GM06990 (cell line): ENCODE results near the gene CMSS1.

ENCODE experiments used
- DNase-seq: peaks from one replicate; pipeline ENCODE4 v3.0.0-alpha.2; 2011; ENCODE audit not compliant: insufficient read length; ENCODE audit errors: extremely low read depth
- H3K27me3 ChIP-seq: replicated peaks from 2 replicates; pipeline ENCODE4 v1.6.0; 2011; ENCODE audit warnings: low read length; ENCODE audit not compliant: control insufficient read depth, insufficient read depth
- H3K36me3 ChIP-seq: 2 replicates; pipeline ENCODE4 v1.5.1; 2011; ENCODE audit warnings: low read length; ENCODE audit not compliant: control insufficient read depth, insufficient read depth
- H3K4me3 ChIP-seq: replicated peaks from 2 replicates; pipeline ENCODE4 v1.5.1; 2011; ENCODE audit warnings: low read depth, mild to moderate bottlenecking, control low read depth, low read length
- TF ChIP-seq, protein P1 (sequence below): IDR thresholded peaks from 2 replicates; pipeline ENCODE4 v1.5.1; 2011; ENCODE audit warnings: low read length, control low read depth, mild to moderate bottlenecking, inconsistent platforms; ENCODE audit not compliant: insufficient read depth, poor library complexity, severe bottlenecking

The CMSS1 gene

DNA sequence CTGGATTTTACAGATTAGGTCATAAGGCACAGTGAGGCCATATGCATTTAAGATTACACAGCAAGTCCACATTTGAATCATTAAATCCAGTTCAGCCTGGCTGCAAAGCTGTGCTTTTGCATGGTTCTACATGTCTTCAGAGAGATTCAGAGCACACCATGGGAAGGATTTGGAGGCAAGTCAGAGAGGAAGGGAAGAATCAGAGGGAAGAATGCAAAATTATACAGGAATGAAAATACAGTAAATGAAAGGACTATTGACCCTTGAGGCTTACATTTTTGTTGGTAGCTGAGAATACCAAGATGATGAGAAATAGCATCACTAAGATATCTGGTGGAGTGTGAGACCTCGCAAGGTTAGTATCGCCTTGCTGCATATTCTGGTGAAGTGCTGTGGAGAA, 282.8 kb downstream of the CMSS1 start:
- H3K36me3 ChIP-seq: no peaks in the 10 kb centered on the region
- H3K4me3 ChIP-seq: no peak overlapping the region
- no peak for DNase-seq
- TF ChIP-seq, protein P1, sequence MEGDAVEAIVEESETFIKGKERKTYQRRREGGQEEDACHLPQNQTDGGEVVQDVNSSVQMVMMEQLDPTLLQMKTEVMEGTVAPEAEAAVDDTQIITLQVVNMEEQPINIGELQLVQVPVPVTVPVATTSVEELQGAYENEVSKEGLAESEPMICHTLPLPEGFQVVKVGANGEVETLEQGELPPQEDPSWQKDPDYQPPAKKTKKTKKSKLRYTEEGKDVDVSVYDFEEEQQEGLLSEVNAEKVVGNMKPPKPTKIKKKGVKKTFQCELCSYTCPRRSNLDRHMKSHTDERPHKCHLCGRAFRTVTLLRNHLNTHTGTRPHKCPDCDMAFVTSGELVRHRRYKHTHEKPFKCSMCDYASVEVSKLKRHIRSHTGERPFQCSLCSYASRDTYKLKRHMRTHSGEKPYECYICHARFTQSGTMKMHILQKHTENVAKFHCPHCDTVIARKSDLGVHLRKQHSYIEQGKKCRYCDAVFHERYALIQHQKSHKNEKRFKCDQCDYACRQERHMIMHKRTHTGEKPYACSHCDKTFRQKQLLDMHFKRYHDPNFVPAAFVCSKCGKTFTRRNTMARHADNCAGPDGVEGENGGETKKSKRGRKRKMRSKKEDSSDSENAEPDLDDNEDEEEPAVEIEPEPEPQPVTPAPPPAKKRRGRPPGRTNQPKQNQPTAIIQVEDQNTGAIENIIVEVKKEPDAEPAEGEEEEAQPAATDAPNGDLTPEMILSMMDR: no peak
- H3K27me3 ChIP-seq: no peaks in the 10 kb centered on the region

DNA sequence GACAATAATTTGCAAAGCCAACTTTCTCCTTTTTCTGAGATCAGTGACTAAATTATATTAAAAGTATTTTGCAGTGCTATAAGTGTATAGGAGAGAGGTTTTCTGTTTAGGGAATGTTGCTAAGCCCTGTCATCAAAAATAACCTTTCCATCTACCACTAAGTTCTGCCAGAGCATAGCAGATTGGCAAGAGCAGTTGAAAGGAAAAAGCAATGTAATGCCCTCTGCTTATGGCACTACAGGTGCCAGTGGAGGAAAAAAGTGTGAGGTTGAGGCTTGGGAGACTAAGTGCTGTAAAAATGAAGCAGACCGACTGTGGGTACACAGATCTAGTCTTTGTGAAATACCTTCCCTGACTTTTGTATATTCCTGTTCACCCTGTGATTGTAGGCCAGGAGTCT, 285.1 kb downstream of the CMSS1 start:
- TF ChIP-seq, protein P1: no peak
- Histone ChIP-seq H3K27me3 (no peaks in the 10 kb centered on the region), H3K4me3 (no peak overlapping the region), H3K36me3 (no peaks in the 10 kb centered on the region)
- no peak for DNase-seq

DNA sequence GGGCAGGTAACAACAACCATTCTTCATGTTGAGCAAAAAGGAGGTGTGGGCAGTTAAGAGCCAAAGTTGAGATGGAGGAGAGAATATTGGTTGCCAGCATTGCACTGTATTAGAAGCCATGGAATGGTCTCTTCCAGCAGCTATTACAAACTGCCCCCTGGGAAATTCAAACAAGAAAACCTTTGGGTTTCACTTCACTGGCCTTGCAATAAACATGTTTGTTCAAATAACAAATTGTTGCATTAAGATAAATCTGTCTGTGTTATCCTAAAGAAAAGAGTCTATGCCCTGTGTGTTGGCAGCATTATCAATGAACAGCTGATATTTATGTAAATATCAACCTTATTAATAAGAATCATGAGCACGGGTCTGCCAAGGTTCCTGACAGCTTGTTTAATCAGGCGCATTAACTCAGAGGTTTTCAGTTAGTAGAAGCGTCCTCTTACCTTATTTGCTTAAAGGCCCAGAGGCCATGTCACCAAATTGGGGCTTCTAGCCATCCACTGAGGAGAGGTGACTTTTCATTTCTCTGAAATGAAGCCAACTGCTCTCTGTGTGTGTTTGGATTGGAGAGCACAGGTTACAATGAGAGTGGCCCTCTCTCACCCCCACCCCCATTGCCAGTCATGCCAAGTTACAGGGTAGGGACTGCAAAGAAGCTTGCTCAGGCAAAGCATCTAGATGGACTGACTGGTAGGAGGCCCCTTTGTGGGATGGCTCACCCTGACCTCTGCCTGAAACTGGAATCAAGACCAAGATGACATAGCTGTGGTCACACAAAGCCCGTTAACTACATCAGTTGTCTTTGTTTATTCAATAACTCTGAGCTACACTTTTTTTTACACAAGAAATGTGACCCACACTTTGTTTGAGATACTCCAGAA, 286.1 kb downstream of the CMSS1 start:
- TF ChIP-seq, protein P1: no peak
- no peak overlapping the region for H3K4me3 ChIP-seq
- H3K36me3 ChIP-seq: no peaks in the 10 kb centered on the region
- H3K27me3 ChIP-seq: no peaks in the 10 kb centered on the region
- peak; percentile 54 for DNase-seq

DNA sequence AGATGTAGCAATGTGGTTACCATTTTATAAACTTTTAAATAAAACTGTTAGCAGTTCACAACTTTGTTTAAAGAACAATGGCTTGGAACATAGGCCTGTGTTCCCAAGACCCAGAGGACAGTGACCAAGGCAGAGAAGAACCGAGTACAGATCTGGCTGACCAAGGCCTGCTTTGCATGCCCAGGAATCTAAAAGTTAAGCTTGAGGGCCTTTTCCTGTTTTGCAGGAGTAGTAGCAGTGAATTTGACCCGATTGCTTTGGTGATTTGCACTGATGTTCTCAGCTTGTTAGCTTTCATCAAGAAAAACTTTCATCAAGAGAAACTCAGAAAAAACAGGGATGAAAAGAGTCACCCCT, 286.8 kb downstream of the CMSS1 start:
- no peaks in the 10 kb centered on the region for H3K27me3 ChIP-seq
- no peaks in the 10 kb centered on the region for H3K36me3 ChIP-seq
- TF ChIP-seq, protein P1: no peak
- no peak for DNase-seq
- H3K4me3 ChIP-seq: no peak overlapping the region

DNA sequence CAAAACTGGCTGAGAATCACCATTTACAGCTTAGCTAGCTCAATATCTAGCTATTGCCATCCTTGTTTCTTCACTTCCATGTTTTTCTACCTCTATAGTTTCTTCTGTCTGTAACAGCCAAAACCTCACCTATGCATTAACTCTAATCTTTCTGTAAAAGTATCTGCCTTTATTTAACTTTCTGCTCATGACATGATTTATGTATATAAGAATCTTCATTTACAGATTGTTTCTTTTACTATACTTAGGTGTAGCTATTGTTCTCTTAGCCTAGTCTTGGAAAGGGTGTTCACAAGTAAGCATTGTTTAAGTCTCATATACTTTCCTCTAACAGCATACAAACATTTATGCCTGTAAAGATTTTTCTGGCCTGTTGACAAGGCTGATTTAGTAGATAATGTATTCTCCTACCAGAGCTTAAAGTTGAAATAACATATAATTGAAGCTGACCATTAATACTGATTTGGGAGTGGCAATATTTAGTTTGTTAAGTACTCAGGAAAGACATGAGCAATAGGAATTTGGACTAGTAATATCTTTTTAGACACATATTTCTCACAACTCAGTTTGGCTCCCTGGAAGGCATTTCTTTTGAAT, 287.3 kb downstream of the CMSS1 start:
- Histone ChIP-seq H3K36me3 (no peaks in the 10 kb centered on the region), H3K27me3 (no peaks in the 10 kb centered on the region), H3K4me3 (no peak overlapping the region)
- TF ChIP-seq, protein P1: no peak
- DNase-seq: no peak

DNA sequence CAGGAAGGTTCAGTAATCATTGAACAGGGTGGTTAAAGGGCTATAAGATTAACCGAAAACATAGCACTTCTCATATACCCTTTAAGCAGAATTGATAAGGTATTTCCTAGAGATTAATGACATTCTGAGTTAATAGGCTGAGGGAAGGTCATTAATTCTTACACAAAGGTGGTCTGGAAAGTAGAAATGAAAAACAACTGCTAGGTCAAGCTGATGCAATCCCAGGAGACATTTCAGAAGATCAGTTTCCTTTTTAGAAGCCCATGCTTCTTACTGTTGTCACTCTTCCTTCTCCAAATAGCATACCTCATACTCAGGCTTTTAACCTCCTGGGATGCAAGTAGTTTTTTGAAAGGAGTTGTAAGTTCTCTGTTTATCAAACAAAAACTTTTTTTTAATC, 287.8 kb downstream of the CMSS1 start:
- DNase-seq: peak; percentile 43
- Histone ChIP-seq H3K36me3 (no peaks in the 10 kb centered on the region), H3K27me3 (no peaks in the 10 kb centered on the region), H3K4me3 (no peak overlapping the region)
- TF ChIP-seq, protein P1: no peak
